Mucosa of rectum (tissue), 2 donors: Measurements from ENCODE around the gene FBXL2.

Experiments
- H3K27ac ChIP-seq, 2 donors: one replicate each; pipeline ENCODE4 v1.7.0; 2013; ENCODE audit warnings: inconsistent platforms in 2 of 2, low read depth in 2 of 2, low read length in 2 of 2
- H3K27me3 ChIP-seq, 2 donors: one replicate each; pipeline ENCODE4 v1.7.0; 2013; ENCODE audit warnings: low read length in 2 of 2; ENCODE audit not compliant: control insufficient read depth in 2 of 2, insufficient read depth in 2 of 2
- H3K36me3 ChIP-seq, 2 donors: one replicate each; pipeline ENCODE4 v1.7.0; 2013; ENCODE audit warnings: low read length in 2 of 2; ENCODE audit not compliant: control insufficient read depth in 2 of 2, insufficient read depth in 2 of 2
- H3K4me1 ChIP-seq, 2 donors: one replicate each; pipeline ENCODE4 v1.7.0; 2013; ENCODE audit warnings: low read length in 2 of 2, mild to moderate bottlenecking in 1 of 2; ENCODE audit not compliant: control insufficient read depth in 2 of 2, insufficient read depth in 2 of 2
- H3K4me3 ChIP-seq, 2 donors: one replicate each; pipeline ENCODE4 v1.7.0; 2013; ENCODE audit warnings: low read length in 2 of 2
- H3K9ac ChIP-seq, 2 donors: one replicate each; pipeline ENCODE4 v1.7.0; 2013; ENCODE audit warnings: low read length in 2 of 2, low read depth in 1 of 2, mild to moderate bottlenecking in 1 of 2
- H3K9me3 ChIP-seq, 2 donors: one replicate each; pipeline ENCODE4 v1.7.0; 2013; ENCODE audit warnings: low read length in 2 of 2; ENCODE audit not compliant: control insufficient read depth in 2 of 2
- donor health status: healthy.
- donor health status: Normal muscosa, but diverticular disease.

Gene FBXL2

GRCh38 chr3:33355611-33356010 lies 78.4 kb downstream of the FBXL2 start:
- Histone ChIP-seq H3K4me3 (peak overlapping the region in 1 of 2 donors; percentile 49), H3K9ac (no peak overlapping the region), H3K36me3 (no peaks in the 10 kb centered on the region), H3K9me3 (no peaks in the 10 kb centered on the region), H3K27me3 (no peaks in the 10 kb centered on the region), H3K4me1 (peaks cover 4 to 7% of the 10 kb centered on the region in 2 donors), H3K27ac (no peak overlapping the region)

- H3K27ac ChIP-seq = no peak overlapping the region
- H3K27me3 ChIP-seq = no peaks in the 10 kb centered on the region
- H3K9me3 ChIP-seq = no peaks in the 10 kb centered on the region
- no peak overlapping the region for H3K4me3 ChIP-seq
- peaks cover 4 to 7% of the 10 kb centered on the region in 2 donors for H3K4me1 ChIP-seq
- no peak overlapping the region for H3K9ac ChIP-seq
- H3K36me3 ChIP-seq = no peaks in the 10 kb centered on the region
Measured at GRCh38 chr3:33358172-33358781, 81.0 kb downstream of the FBXL2 start.

- H3K27ac ChIP-seq = no peak overlapping the region
- H3K4me1 ChIP-seq = peaks cover 4 to 7% of the 10 kb centered on the region in 2 donors
- H3K27me3 ChIP-seq = no peaks in the 10 kb centered on the region
- H3K9me3 ChIP-seq = no peaks in the 10 kb centered on the region
- H3K4me3 ChIP-seq = no peak overlapping the region
- no peak overlapping the region for H3K9ac ChIP-seq
- no peaks in the 10 kb centered on the region for H3K36me3 ChIP-seq
Measured at GRCh38 chr3:33360136-33360825, 83.0 kb downstream of the FBXL2 start.

- no peaks in the 10 kb centered on the region for H3K36me3 ChIP-seq
- H3K9me3 ChIP-seq = no peaks in the 10 kb centered on the region
- H3K9ac ChIP-seq = no peak overlapping the region
- no peak overlapping the region for H3K4me3 ChIP-seq
- H3K27me3 ChIP-seq = no peaks in the 10 kb centered on the region
- no peak overlapping the region for H3K27ac ChIP-seq
- peaks cover 0 to 7% of the 10 kb centered on the region in 2 donors for H3K4me1 ChIP-seq
Measured at GRCh38 chr3:33363113-33363800, 86.0 kb downstream of the FBXL2 start.

GRCh38 chr3:33364060-33364459 lies 86.8 kb downstream of the FBXL2 start:
- Histone ChIP-seq H3K9me3 (no peaks in the 10 kb centered on the region), H3K9ac (no peak overlapping the region), H3K27me3 (no peaks in the 10 kb centered on the region), H3K4me1 (peaks cover 0 to 7% of the 10 kb centered on the region in 2 donors), H3K27ac (no peak overlapping the region), H3K4me3 (no peak overlapping the region), H3K36me3 (no peaks in the 10 kb centered on the region)

- Histone ChIP-seq H3K9me3 (no peaks in the 10 kb centered on the region), H3K4me1 (peaks cover 0 to 7% of the 10 kb centered on the region in 2 donors), H3K4me3 (no peak overlapping the region), H3K36me3 (no peaks in the 10 kb centered on the region), H3K27ac (no peak overlapping the region), H3K27me3 (no peaks in the 10 kb centered on the region), H3K9ac (no peak overlapping the region)
Measured at GRCh38 chr3:33364531-33365128, 87.4 kb downstream of the FBXL2 start.

GRCh38 chr3:33372218-33373081 lies 95.2 kb downstream of the FBXL2 start:
- no peaks in the 10 kb centered on the region for H3K4me1 ChIP-seq
- H3K27ac ChIP-seq = no peak overlapping the region
- no peaks in the 10 kb centered on the region for H3K9me3 ChIP-seq
- H3K36me3 ChIP-seq = no peaks in the 10 kb centered on the region
- H3K4me3 ChIP-seq = peak overlapping the region in 1 of 2 donors; percentile 10
- no peaks in the 10 kb centered on the region for H3K27me3 ChIP-seq
- no peak overlapping the region for H3K9ac ChIP-seq

DNA sequence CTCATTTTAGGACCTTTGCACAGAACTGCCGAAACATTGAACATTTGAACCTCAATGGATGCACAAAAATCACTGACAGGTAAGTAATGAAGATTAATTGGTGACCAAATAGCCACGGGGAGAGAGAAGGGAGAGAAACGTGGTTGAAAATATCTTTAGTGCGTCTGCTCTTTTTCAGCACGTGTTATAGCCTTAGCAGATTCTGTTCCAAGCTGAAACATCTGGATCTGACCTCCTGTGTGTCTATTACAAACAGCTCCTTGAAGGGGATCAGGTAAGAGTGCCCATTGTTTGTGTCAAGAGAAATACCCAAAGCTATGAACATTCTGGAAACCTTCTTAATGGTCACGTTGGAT lies 95.8 kb downstream of the FBXL2 start:
- H3K9ac ChIP-seq = no peak overlapping the region
- H3K27ac ChIP-seq = no peak overlapping the region
- H3K36me3 ChIP-seq = no peaks in the 10 kb centered on the region
- no peaks in the 10 kb centered on the region for H3K27me3 ChIP-seq
- H3K4me1 ChIP-seq = no peaks in the 10 kb centered on the region
- peak overlapping the region in 1 of 2 donors; percentile 10 for H3K4me3 ChIP-seq
- H3K9me3 ChIP-seq = no peaks in the 10 kb centered on the region

DNA sequence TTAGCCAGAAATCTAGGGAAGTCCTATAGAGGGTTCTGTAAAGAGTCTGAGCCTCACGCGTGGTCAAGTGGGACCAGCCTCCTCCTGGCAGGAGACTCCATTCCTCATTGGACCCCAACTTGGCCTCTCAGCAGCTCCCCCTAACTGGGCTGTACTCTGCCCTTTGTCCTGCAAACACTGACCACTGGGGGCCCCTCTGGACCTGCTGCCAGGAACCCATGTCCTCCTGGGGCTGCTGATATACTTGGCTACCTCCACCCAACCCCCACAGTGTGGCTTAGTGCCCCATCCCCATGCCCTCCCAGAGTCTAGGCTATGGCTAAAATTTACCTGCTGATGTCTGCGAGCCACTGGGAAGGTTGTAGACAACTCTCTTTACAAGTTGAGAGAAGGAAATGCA lies 100.2 kb downstream of the FBXL2 start:
- Histone ChIP-seq H3K27me3 (no peaks in the 10 kb centered on the region), H3K9ac (no peak overlapping the region), H3K4me3 (no peak overlapping the region), H3K27ac (no peak overlapping the region), H3K9me3 (no peaks in the 10 kb centered on the region), H3K4me1 (no peaks in the 10 kb centered on the region), H3K36me3 (no peaks in the 10 kb centered on the region)
